ENCODE data around the gene SYNGR2.

The SYNGR2 gene

DNA sequence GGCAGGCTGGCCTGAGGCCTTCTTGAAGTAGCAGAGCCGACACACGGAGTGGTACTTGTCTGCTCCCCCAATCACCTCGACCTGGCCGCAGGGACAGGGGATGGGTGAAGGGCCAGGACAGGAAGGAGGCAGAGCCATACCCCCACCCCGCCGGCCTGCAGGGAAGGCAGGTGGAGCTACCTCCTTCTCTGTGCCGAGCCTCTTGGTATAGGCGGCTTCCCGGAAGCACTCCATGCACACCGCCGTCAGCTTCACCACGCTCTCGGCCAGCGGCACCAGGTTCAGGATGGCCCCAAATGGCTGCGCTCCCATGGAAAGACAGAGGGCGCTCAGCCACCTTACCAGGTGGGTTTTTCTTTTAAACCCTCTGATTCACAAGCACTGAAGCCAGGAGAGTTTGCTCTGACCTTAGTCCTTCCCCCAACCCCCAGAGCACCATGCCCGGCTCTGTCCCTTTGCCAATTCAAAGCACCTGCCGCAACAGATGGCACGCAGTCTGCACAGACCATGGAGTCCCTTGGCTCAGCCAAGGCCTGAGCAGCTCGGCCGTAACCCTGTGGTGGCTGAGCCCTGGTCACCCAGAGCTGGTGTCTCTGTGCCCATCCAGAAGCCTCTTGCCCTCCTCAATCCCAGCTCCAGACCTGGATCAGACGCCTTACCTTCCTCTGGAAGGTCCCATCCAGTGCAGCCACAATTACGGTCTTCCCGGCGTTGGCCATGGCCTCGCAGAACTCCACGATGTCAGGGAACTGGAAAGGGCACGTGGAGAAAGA lies 6.7 kb downstream of the SYNGR2 start:
- DNase-seq, result no peak
- no peaks in the 10 kb centered on the region for H3K9me3 ChIP-seq (ENCODE audit: insufficient read depth, low read length, severe bottlenecking)
- ATAC-seq (ENCODE audit: insufficient read depth, low read depth), result no peak
- H3K4me2 ChIP-seq (ENCODE audit: insufficient read depth, low read length), result no peak overlapping the region
- no peaks in the 10 kb centered on the region for H3K27me3 ChIP-seq (ENCODE audit: insufficient read depth, low read length, poor library complexity)
- no peak overlapping the region for H3K9ac ChIP-seq (ENCODE audit: low read depth, low read length)
- TF ChIP-seq EZH2 (IDR thresholded peaks at IDR 0.05; ENCODE audit: borderline replicate concordance, low read depth, low read length, severe bottlenecking), result no peak
- TF ChIP-seq, protein P1, sequence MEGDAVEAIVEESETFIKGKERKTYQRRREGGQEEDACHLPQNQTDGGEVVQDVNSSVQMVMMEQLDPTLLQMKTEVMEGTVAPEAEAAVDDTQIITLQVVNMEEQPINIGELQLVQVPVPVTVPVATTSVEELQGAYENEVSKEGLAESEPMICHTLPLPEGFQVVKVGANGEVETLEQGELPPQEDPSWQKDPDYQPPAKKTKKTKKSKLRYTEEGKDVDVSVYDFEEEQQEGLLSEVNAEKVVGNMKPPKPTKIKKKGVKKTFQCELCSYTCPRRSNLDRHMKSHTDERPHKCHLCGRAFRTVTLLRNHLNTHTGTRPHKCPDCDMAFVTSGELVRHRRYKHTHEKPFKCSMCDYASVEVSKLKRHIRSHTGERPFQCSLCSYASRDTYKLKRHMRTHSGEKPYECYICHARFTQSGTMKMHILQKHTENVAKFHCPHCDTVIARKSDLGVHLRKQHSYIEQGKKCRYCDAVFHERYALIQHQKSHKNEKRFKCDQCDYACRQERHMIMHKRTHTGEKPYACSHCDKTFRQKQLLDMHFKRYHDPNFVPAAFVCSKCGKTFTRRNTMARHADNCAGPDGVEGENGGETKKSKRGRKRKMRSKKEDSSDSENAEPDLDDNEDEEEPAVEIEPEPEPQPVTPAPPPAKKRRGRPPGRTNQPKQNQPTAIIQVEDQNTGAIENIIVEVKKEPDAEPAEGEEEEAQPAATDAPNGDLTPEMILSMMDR (IDR thresholded peaks at IDR 0.05; ENCODE audit: borderline replicate concordance, extremely low read depth, low read length, poor library complexity, severe bottlenecking), result peak; percentile 31
- no peak overlapping the region for H2AFZ ChIP-seq (ENCODE audit: low read depth, low read length)
- no peak overlapping the region for H3K27ac ChIP-seq (ENCODE audit: low read length)
- H3K4me3 ChIP-seq (ENCODE audit: low read depth in 1 of 2, low read length in 2 of 2), result no peak overlapping the region
- peaks cover 84% of the 10 kb centered on the region for H3K36me3 ChIP-seq (ENCODE audit: insufficient read depth, low read length)
- H3K79me2 ChIP-seq (ENCODE audit: insufficient read depth, low read length), result 0 out of 2 replicates have a peak, but pooled peaks cover 2% of the 10 kb centered on the region
- peaks cover 41% of the 10 kb centered on the region for H4K20me1 ChIP-seq (ENCODE audit: insufficient read depth, low read length)
- H3K4me1 ChIP-seq (ENCODE audit: insufficient read depth, low read length), result peaks cover 16% of the 10 kb centered on the region

DNA sequence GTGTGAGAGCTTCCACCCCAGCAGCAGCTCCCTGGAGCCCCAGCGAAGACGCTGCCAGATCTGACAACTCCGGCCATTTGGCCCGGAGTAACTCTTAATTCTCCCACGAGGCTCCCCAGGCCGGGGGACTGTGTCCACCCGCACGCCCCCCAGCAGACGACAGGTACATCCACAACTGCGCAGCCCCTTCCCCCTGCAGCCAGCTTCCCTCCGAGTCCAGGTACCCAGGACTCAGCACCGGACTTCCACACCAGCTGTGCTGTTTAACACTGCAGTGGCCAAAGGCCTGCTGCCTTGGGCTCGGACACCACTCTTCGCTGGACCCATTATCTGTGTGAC lies 7.2 kb downstream of the SYNGR2 start:
- H3K9me3 ChIP-seq (ENCODE audit: insufficient read depth, low read length, severe bottlenecking), result no peaks in the 10 kb centered on the region
- no peak overlapping the region for H3K9ac ChIP-seq (ENCODE audit: low read depth, low read length)
- H3K27ac ChIP-seq (ENCODE audit: low read length), result no peak overlapping the region
- no peak for TF ChIP-seq EZH2 (IDR thresholded peaks at IDR 0.05; ENCODE audit: borderline replicate concordance, low read depth, low read length, severe bottlenecking)
- TF ChIP-seq, protein P1 (IDR thresholded peaks at IDR 0.05; ENCODE audit: borderline replicate concordance, extremely low read depth, low read length, poor library complexity, severe bottlenecking), result no peak
- 0 out of 2 replicates have a peak, but pooled peaks cover 4% of the 10 kb centered on the region for H3K79me2 ChIP-seq (ENCODE audit: insufficient read depth, low read length)
- H3K4me2 ChIP-seq (ENCODE audit: insufficient read depth, low read length), result no peak overlapping the region
- H3K4me1 ChIP-seq (ENCODE audit: insufficient read depth, low read length), result peaks cover 13% of the 10 kb centered on the region
- no peaks in the 10 kb centered on the region for H3K27me3 ChIP-seq (ENCODE audit: insufficient read depth, low read length, poor library complexity)
- DNase-seq, result no peak
- H3K4me3 ChIP-seq (ENCODE audit: low read depth in 1 of 2, low read length in 2 of 2), result no peak overlapping the region
- H4K20me1 ChIP-seq (ENCODE audit: insufficient read depth, low read length), result peaks cover 37% of the 10 kb centered on the region
- no peak for ATAC-seq (ENCODE audit: insufficient read depth, low read depth)
- no peak overlapping the region for H2AFZ ChIP-seq (ENCODE audit: low read depth, low read length)
- peaks cover 89% of the 10 kb centered on the region for H3K36me3 ChIP-seq (ENCODE audit: insufficient read depth, low read length)

DNA sequence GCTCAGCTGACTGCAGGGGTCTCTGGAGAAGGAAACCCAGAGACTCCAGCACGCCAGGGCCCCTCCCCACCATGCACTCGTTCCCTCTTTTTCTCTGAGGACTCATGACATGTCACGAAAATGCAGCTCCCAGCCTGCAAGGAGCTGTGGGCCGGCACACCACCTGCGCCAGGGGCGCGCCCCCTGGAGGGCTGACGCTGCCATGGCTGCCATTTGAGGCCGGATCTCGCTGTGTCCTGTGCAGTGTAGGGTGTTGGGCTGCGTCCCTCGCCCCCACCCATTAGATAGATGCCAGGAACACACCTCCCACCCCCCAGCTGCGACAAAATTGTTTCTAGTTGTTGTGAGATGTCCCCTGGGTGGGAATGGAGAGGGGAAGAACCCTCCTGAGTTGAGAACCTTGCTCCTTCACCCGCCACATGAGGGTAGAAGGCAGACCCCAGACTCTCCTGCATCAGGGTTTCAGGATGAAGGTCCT lies 8.2 kb downstream of the SYNGR2 start:
- Histone ChIP-seq H3K9me3 (ENCODE audit: insufficient read depth, low read length, severe bottlenecking) (no peaks in the 10 kb centered on the region), H3K4me3 (ENCODE audit: low read depth in 1 of 2, low read length in 2 of 2) (no peak overlapping the region), H3K27ac (ENCODE audit: low read length) (no peak overlapping the region), H3K4me1 (ENCODE audit: insufficient read depth, low read length) (peaks cover 11% of the 10 kb centered on the region; the same call in 1 of the 2 replicates), H3K27me3 (ENCODE audit: insufficient read depth, low read length, poor library complexity) (no peaks in the 10 kb centered on the region), H3K79me2 (ENCODE audit: insufficient read depth, low read length) (peaks cover 6% of the 10 kb centered on the region; the same call in 1 of the 2 replicates), H4K20me1 (ENCODE audit: insufficient read depth, low read length) (peaks cover 30% of the 10 kb centered on the region), H3K9ac (ENCODE audit: low read depth, low read length) (no peak overlapping the region), H3K36me3 (ENCODE audit: insufficient read depth, low read length) (peaks cover 90% of the 10 kb centered on the region), H2AFZ (ENCODE audit: low read depth, low read length) (no peak overlapping the region), H3K4me2 (ENCODE audit: insufficient read depth, low read length) (no peak overlapping the region)
- DNase-seq, result peak; percentile 53
- TF ChIP-seq, protein P1 (IDR thresholded peaks at IDR 0.05; ENCODE audit: borderline replicate concordance, extremely low read depth, low read length, poor library complexity, severe bottlenecking), result peak; percentile 75
- TF ChIP-seq EZH2 (IDR thresholded peaks at IDR 0.05; ENCODE audit: borderline replicate concordance, low read depth, low read length, severe bottlenecking), result no peak
- ATAC-seq (ENCODE audit: insufficient read depth, low read depth), result peak; percentile 57; the same call in 2 of the 3 replicates
